CD4-positive, alpha-beta memory T cell (primary cell): ENCODE results near the gene GNB1L. TPM values are rescaled to one million over a fixed set of nuclear protein-coding genes. Genes with fewer than 3 reads are reported as not detected.
A peak's percentile ranks its signal among the peaks of the same experiment; 100 is the strongest.

Source experiments
- CTCF ChIA-PET: fragments of 350-600 bp; sonication (Branson Sonifier 250); formaldehyde crosslinking; loops from one replicate; lab custom pipeline; 2021; ENCODE audit warnings: inconsistent platforms; ENCODE audit not compliant: partially characterized antibody; lab: Charles Lee
- POLR2A ChIA-PET: fragments of 350-600 bp; sonication (Branson Sonifier 250); formaldehyde crosslinking; loops from one replicate; lab custom pipeline; 2021; ENCODE audit not compliant: partially characterized antibody; lab: Charles Lee
- DNase-seq, 5 donors: peaks; one replicate each; pipeline versions ENCODE4 v3.0.0 to v3.0.0-alpha.2; 2020 to 2022; ENCODE audit warnings: mixed read lengths in 1 of 5
- H3K27ac ChIP-seq: one replicate; pipeline ENCODE4 v1.7.0; 2013; ENCODE audit warnings: low read depth, low read length
- H3K27me3 ChIP-seq: 2 replicates; pipeline ENCODE4 v1.7.0; 2013; ENCODE audit warnings: mild to moderate bottlenecking, low read length, moderate library complexity; ENCODE audit not compliant: insufficient read depth
- H3K36me3 ChIP-seq: 2 replicates; pipeline ENCODE4 v1.7.0; 2013; ENCODE audit warnings: mild to moderate bottlenecking, low read length, moderate library complexity; ENCODE audit not compliant: insufficient read depth
- H3K4me1 ChIP-seq: 2 replicates; pipeline ENCODE4 v1.7.0; 2013; ENCODE audit warnings: mild to moderate bottlenecking, low read length, moderate library complexity; ENCODE audit not compliant: insufficient read depth
- H3K4me3 ChIP-seq, 2 donors: one replicate each; pipeline ENCODE4 v1.7.0; 2013; ENCODE audit warnings: low read length in 2 of 2, mild to moderate bottlenecking in 1 of 2
- H3K9me3 ChIP-seq, 2 donors: one replicate each; pipeline ENCODE4 v1.7.0; 2013; ENCODE audit warnings: low read length in 2 of 2, control low read depth in 1 of 2; ENCODE audit not compliant: control insufficient read depth in 1 of 2
- H3K27ac Mint-ChIP-seq, 7 donors: one replicate each; pipeline ENCODE4 v1.8.0; 2020 to 2021; ENCODE audit warnings: mixed read lengths in 7 of 7, mild to moderate bottlenecking in 6 of 7, inconsistent platforms in 3 of 7, moderate library complexity in 3 of 7
- H3K27me3 Mint-ChIP-seq, 2 donors: one replicate each; pipeline ENCODE4 v1.8.0; 2020 to 2021; ENCODE audit warnings: mixed read lengths in 2 of 2
- H3K36me3 Mint-ChIP-seq, 2 donors: one replicate each; pipeline ENCODE4 v1.8.0; 2020 to 2021; ENCODE audit warnings: mixed read lengths in 2 of 2, inconsistent platforms in 1 of 2, mild to moderate bottlenecking in 1 of 2
- H3K4me1 Mint-ChIP-seq, 4 donors: one replicate each; pipeline ENCODE4 v1.8.0; 2020 to 2021; ENCODE audit warnings: mixed read lengths in 4 of 4, mild to moderate bottlenecking in 1 of 4
- H3K4me3 Mint-ChIP-seq, 8 donors: one replicate each; pipeline ENCODE4 v1.8.0; 2020 to 2021; ENCODE audit warnings: mixed read lengths in 8 of 8, mild to moderate bottlenecking in 7 of 8, moderate library complexity in 6 of 8, inconsistent platforms in 3 of 8
- H3K9me3 Mint-ChIP-seq, 8 donors: one replicate each; pipeline ENCODE4 v1.8.0; 2020 to 2021; ENCODE audit warnings: mixed read lengths in 8 of 8, mild to moderate bottlenecking in 5 of 8, inconsistent platforms in 3 of 8, moderate library complexity in 1 of 8
- intact Hi-C: fragments of 100-400 bp; cut with micrococcal nuclease; formaldehyde crosslinking; loops from one replicate; pipeline ENCODE4 v1.15.1; 2023
- polyA plus RNA-seq, 2 donors: library from polyadenylated mRNA; unstranded; fragments of 300-500 nt; fragmentation: Illumina TruSeq; gene quantifications; one replicate each; pipeline ENCODE4 v1.2.3, GENCODE V29; 2021
- total RNA-seq, 2 experiments: library from RNA; stranded (reverse); gene quantifications; one replicate each; pipeline ENCODE4 v1.2.3, GENCODE V29; 2021

GNB1L gene
- total and polyA plus RNA-seq, 4 experiments from 2014 or later: 7.9 to 14.6 (median 10.7) TPM

DNA sequence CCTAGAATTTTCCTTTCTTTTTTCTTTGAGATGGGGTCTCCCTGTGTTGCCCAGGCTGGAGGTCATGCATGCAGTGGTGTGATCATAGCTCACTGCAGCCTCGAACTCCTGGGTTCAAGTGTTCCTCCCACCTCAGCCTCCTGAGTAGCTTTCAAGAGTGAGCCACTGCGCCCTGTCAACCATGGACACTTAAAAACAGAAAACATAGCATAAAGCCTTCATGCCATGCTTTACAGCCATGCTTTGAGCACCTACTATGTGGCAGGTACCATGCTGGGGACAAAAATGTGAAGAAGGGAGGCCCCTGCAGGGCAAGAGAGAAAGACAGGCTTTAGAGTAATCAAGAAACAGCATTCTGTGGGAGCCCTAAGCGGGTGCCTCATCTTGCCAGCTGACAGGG is 13.7 kb upstream of the GNB1L start:
- DNase-seq: no peak
- Mint-ChIP-seq H3K27ac (peak overlapping the region in 1 of 7 donors; percentile 39), H3K27me3 (no peaks in the 10 kb centered on the region), H3K4me3 (no peak overlapping the region), H3K36me3 (no peaks in the 10 kb centered on the region), H3K4me1 (peaks cover 0 to 2% (median under 1%) of the 10 kb centered on the region in 4 donors), H3K9me3 (no peaks in the 10 kb centered on the region)
- H3K27me3 ChIP-seq: no peaks in the 10 kb centered on the region
- no peak overlapping the region for H3K27ac ChIP-seq
- H3K4me1 ChIP-seq: no peaks in the 10 kb centered on the region
- H3K9me3 ChIP-seq: no peaks in the 10 kb centered on the region
- no peaks in the 10 kb centered on the region for H3K36me3 ChIP-seq
- CTCF ChIA-PET: no interaction called here
- intact Hi-C loops: no loop called here
- POLR2A ChIA-PET: no interaction called here
- H3K4me3 ChIP-seq: no peak overlapping the region

DNA sequence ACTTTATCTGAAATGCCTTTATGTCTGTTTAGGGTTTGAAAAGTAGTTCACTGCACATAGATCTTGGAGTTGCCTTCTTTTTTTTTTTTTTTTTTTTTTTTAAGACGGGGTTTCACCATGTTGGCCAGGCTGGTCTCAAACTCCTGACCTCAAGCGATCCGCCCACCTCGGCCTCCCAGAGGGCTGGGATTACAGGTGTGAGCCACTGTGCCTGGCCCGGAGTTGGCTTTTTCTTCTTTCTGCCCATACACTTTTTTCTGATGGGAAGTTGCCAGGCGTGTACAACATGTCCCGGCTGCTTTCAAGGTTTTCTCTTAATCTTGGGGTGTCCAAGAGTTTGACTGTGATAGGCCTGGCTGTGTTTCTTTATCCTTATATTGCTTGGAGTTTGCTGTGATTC is 12.9 kb upstream of the GNB1L start:
- H3K9me3 Mint-ChIP-seq: no peaks in the 10 kb centered on the region
- H3K36me3 Mint-ChIP-seq: no peaks in the 10 kb centered on the region
- ChIA-PET POLR2A (interaction anchor here (1.4 kb wide), 1 partner anchor 12 kb away, joined by 3 read pairs; no protein-coding TSS in a partner anchor), CTCF (no interaction called here)
- intact Hi-C loops: no loop called here
- DNase-seq: no peak
- Histone ChIP-seq H3K27me3 (no peaks in the 10 kb centered on the region), H3K4me1 (no peaks in the 10 kb centered on the region), H3K36me3 (no peaks in the 10 kb centered on the region), H3K4me3 (no peak overlapping the region), H3K9me3 (no peaks in the 10 kb centered on the region), H3K27ac (no peak overlapping the region)
- H3K27me3 Mint-ChIP-seq: no peaks in the 10 kb centered on the region
- no peak overlapping the region for H3K27ac Mint-ChIP-seq
- peaks cover 0 to 2% (median under 1%) of the 10 kb centered on the region in 4 donors for H3K4me1 Mint-ChIP-seq
- no peak overlapping the region for H3K4me3 Mint-ChIP-seq

GRCh38 chr22:19866665-19867009 is 12.0 kb upstream of the GNB1L start:
- H3K4me1 Mint-ChIP-seq: peaks cover 0 to 2% (median under 1%) of the 10 kb centered on the region in 4 donors
- Histone ChIP-seq H3K4me1 (no peaks in the 10 kb centered on the region), H3K4me3 (no peak overlapping the region), H3K36me3 (no peaks in the 10 kb centered on the region), H3K27me3 (no peaks in the 10 kb centered on the region), H3K27ac (no peak overlapping the region), H3K9me3 (no peaks in the 10 kb centered on the region)
- POLR2A ChIA-PET: interaction anchor here (1.4 kb wide), 1 partner anchor 11 kb away, joined by 3 read pairs; no protein-coding TSS in a partner anchor
- no peak overlapping the region for H3K4me3 Mint-ChIP-seq
- H3K27ac Mint-ChIP-seq: peak overlapping the region in 1 of 7 donors; percentile 52
- no peak for DNase-seq
- no peaks in the 10 kb centered on the region for H3K9me3 Mint-ChIP-seq
- intact Hi-C loops: no loop called here
- CTCF ChIA-PET: no interaction called here
- no peaks in the 10 kb centered on the region for H3K27me3 Mint-ChIP-seq
- H3K36me3 Mint-ChIP-seq: no peaks in the 10 kb centered on the region

GRCh38 chr22:19865141-19865829 is 10.6 kb upstream of the GNB1L start:
- Histone ChIP-seq H3K27ac (no peak overlapping the region), H3K36me3 (no peaks in the 10 kb centered on the region), H3K9me3 (no peaks in the 10 kb centered on the region), H3K27me3 (no peaks in the 10 kb centered on the region), H3K4me1 (no peaks in the 10 kb centered on the region), H3K4me3 (no peak overlapping the region)
- Mint-ChIP-seq H3K4me3 (no peak overlapping the region), H3K9me3 (no peaks in the 10 kb centered on the region), H3K27ac (no peak overlapping the region), H3K4me1 (peaks cover 0 to 2% (median under 1%) of the 10 kb centered on the region in 4 donors), H3K36me3 (peaks cover 0 to 2% of the 10 kb centered on the region in 2 donors), H3K27me3 (no peaks in the 10 kb centered on the region)
- POLR2A ChIA-PET: interaction anchor here (1.1 kb wide), 1 partner anchor 27 kb away, joined by 3 read pairs; no protein-coding TSS in a partner anchor
- intact Hi-C loops: no loop called here
- no peak for DNase-seq
- CTCF ChIA-PET: interaction anchor here (0.7 kb wide), 1 partner anchor 135 kb away, joined by 3 read pairs; no protein-coding TSS in a partner anchor

GRCh38 chr22:19864538-19865106 is 9.9 kb upstream of the GNB1L start:
- H3K4me3 ChIP-seq: no peak overlapping the region
- H3K27me3 ChIP-seq: no peaks in the 10 kb centered on the region
- ChIA-PET CTCF (interaction anchor here (0.7 kb wide), 1 partner anchor 134 kb away, joined by 3 read pairs; no protein-coding TSS in a partner anchor), POLR2A (interaction anchor here (1.1 kb wide), 1 partner anchor 28 kb away, joined by 3 read pairs; no protein-coding TSS in a partner anchor)
- H3K9me3 ChIP-seq: no peaks in the 10 kb centered on the region
- H3K36me3 ChIP-seq: no peaks in the 10 kb centered on the region
- H3K4me3 Mint-ChIP-seq: no peak overlapping the region
- peaks cover 0 to 2% of the 10 kb centered on the region in 2 donors for H3K36me3 Mint-ChIP-seq
- no peak for DNase-seq
- no peaks in the 10 kb centered on the region for H3K9me3 Mint-ChIP-seq
- no peak overlapping the region for H3K27ac ChIP-seq
- H3K27me3 Mint-ChIP-seq: no peaks in the 10 kb centered on the region
- peaks cover 0 to 2% (median under 1%) of the 10 kb centered on the region in 4 donors for H3K4me1 Mint-ChIP-seq
- peak overlapping the region in 2 of 7 donors; percentile 0 to 70 for H3K27ac Mint-ChIP-seq
- H3K4me1 ChIP-seq: no peaks in the 10 kb centered on the region
- intact Hi-C loops: no loop called here

GRCh38 chr22:19863571-19863970 is 8.9 kb upstream of the GNB1L start:
- Histone ChIP-seq H3K27ac (no peak overlapping the region), H3K9me3 (no peaks in the 10 kb centered on the region), H3K4me3 (no peak overlapping the region), H3K27me3 (no peaks in the 10 kb centered on the region), H3K4me1 (no peaks in the 10 kb centered on the region), H3K36me3 (no peaks in the 10 kb centered on the region)
- POLR2A ChIA-PET: no interaction called here
- Mint-ChIP-seq H3K27me3 (no peaks in the 10 kb centered on the region), H3K9me3 (no peaks in the 10 kb centered on the region), H3K4me1 (peaks cover 0 to 2% (median under 1%) of the 10 kb centered on the region in 4 donors), H3K4me3 (no peak overlapping the region), H3K27ac (peak overlapping the region in 1 of 7 donors; percentile 61), H3K36me3 (peaks cover 0 to 2% of the 10 kb centered on the region in 2 donors)
- intact Hi-C loops: no loop called here
- CTCF ChIA-PET: no interaction called here
- no peak for DNase-seq

DNA sequence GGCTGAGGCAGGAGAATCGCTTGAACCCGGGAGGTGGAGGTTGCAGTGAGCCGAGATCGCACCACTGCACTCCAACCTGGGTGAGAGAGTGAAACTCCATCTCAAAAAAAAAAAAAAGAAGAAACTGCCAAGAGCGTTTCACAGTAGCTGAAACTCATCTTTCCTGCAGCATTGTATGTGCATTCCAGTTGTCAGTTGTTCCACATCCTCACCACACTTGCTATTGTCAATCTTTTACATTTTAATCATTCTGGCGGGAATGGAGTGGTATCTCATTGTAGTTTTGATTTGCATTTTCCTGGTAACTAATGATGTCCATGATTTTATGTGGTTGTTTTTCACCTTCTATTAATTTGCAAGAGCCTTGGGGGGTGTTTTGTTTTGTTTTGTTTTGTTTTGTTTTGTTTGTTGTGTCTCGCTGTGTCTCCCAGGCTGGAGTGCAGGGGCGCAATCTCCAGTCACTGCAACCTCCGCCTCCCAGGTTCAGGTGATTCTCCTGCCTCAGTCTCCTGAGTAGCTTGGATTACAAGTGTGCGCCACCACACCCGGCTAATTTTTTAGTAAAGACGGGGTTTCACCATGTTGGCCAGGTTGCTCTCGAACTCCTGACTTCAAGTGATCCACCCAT is 8.1 kb upstream of the GNB1L start:
- H3K36me3 Mint-ChIP-seq: peaks cover 0 to 2% of the 10 kb centered on the region in 2 donors
- H3K4me3 Mint-ChIP-seq: no peak overlapping the region
- H3K4me1 Mint-ChIP-seq: peaks cover 0 to 4% (median 1%) of the 10 kb centered on the region in 4 donors
- Histone ChIP-seq H3K4me1 (no peaks in the 10 kb centered on the region), H3K27me3 (no peaks in the 10 kb centered on the region), H3K27ac (no peak overlapping the region), H3K36me3 (no peaks in the 10 kb centered on the region), H3K4me3 (no peak overlapping the region), H3K9me3 (no peaks in the 10 kb centered on the region)
- no peak for DNase-seq
- H3K27ac Mint-ChIP-seq: peak overlapping the region in 2 of 7 donors; percentile 31 to 41
- ChIA-PET CTCF (no interaction called here), POLR2A (no interaction called here)
- no peaks in the 10 kb centered on the region for H3K9me3 Mint-ChIP-seq
- intact Hi-C loops: no loop called here
- no peaks in the 10 kb centered on the region for H3K27me3 Mint-ChIP-seq
